HEK293 (cell line): Measurements from ENCODE around the gene RNU2-63P.

Experiments used
- CTCF ChIA-PET: fragments of 350-600 bp; formaldehyde crosslinking; extraction: SDS; loops from one replicate; lab custom pipeline; 2021; ENCODE audit warnings: antibody characterized with exemption; lab: Yijun Ruan, JAX
- POLR2A ChIA-PET: fragments of 300-600 bp; formaldehyde crosslinking; extraction: SDS; loops from one replicate; lab custom pipeline; 2020; ENCODE audit warnings: antibody characterized with exemption, inconsistent platforms; lab: Yijun Ruan, JAX
- H3K27ac ChIP-seq: fragments of 200-500 bp; sonication (Bioruptor generic); 2 replicates; pipeline ENCODE4 v1.5.1; 2014; ENCODE audit warnings: low read depth, low read length, control low read depth, inconsistent platforms; ENCODE audit errors: extremely low read depth
- H3K36me3 ChIP-seq, 2 experiments: fragments of 200-500 bp in 1 of 2; sonication (Bioruptor generic) in 1 of 2; 1 replicate in 1 of 2; 2 replicates in 1 of 2; pipeline ENCODE4 v1.5.1; 2014 to 2017; ENCODE audit warnings: inconsistent platforms in 2 of 2, low read length in 2 of 2; ENCODE audit not compliant: control insufficient read depth in 2 of 2, insufficient read depth in 1 of 2
- H3K4me1 ChIP-seq: fragments of 200-500 bp; sonication (Bioruptor generic); 2 replicates; pipeline ENCODE4 v1.5.1; 2014; ENCODE audit warnings: mild to moderate bottlenecking, low read length, inconsistent platforms; ENCODE audit not compliant: control insufficient read depth, insufficient read depth
- H3K4me3 ChIP-seq: 2 replicates; pipeline ENCODE4 v1.5.1; 2011; ENCODE audit warnings: low read depth, mild to moderate bottlenecking, control low read depth, low read length, moderate library complexity
- H3K9me3 ChIP-seq: fragments of 200-500 bp; sonication (Bioruptor generic); 2 replicates; pipeline ENCODE4 v1.5.1; 2014; ENCODE audit warnings: low read depth, low read length, inconsistent platforms; ENCODE audit not compliant: control insufficient read depth, insufficient read depth
- PRDM4 ChIP-seq: fragments of 450-650 bp; formaldehyde crosslinking; IDR thresholded peaks from 2 replicates; pipeline ENCODE4 v1.5.1; 2017; ENCODE audit warnings: missing biosample characterization, missing genetic modification characterization
- PRDM6 ChIP-seq: fragments of 450-650 bp; formaldehyde crosslinking; IDR thresholded peaks from 2 replicates; pipeline ENCODE4 v1.5.1; 2017; ENCODE audit warnings: missing biosample characterization, missing genetic modification characterization
- ZFP41 ChIP-seq: fragments of 450-650 bp; formaldehyde crosslinking; IDR thresholded peaks from 2 replicates; pipeline ENCODE4 v1.5.1; 2016; ENCODE audit warnings: missing biosample characterization, missing genetic modification characterization, borderline replicate concordance
- ZNF10 ChIP-seq: fragments of 450-650 bp; formaldehyde crosslinking; IDR thresholded peaks from 2 replicates; pipeline ENCODE4 v1.5.1; 2017; ENCODE audit warnings: missing biosample characterization, missing genetic modification characterization
- ZNF202 ChIP-seq: fragments of 450-650 bp; formaldehyde crosslinking; IDR thresholded peaks from 2 replicates; pipeline ENCODE4 v1.5.1; 2016; ENCODE audit warnings: missing biosample characterization, missing genetic modification characterization, borderline replicate concordance
- ZNF324 ChIP-seq: fragments of 450-650 bp; formaldehyde crosslinking; IDR thresholded peaks from 2 replicates; pipeline ENCODE4 v1.5.1; 2016; ENCODE audit warnings: missing biosample characterization, missing genetic modification characterization
- ZNF558 ChIP-seq: fragments of 450-650 bp; formaldehyde crosslinking; IDR thresholded peaks from 2 replicates; pipeline ENCODE4 v1.5.1; 2016; ENCODE audit warnings: missing biosample characterization, missing genetic modification characterization
- ZNF561 ChIP-seq: fragments of 450-650 bp; IDR thresholded peaks from 2 replicates; pipeline ENCODE4 v1.5.1; 2018; ENCODE audit warnings: missing biosample characterization, missing genetic modification characterization, borderline replicate concordance
- ZNF621 ChIP-seq: fragments of 450-650 bp; formaldehyde crosslinking; IDR thresholded peaks from 2 replicates; pipeline ENCODE4 v1.5.1; 2017; ENCODE audit warnings: missing biosample characterization, missing genetic modification characterization
- ZNF654 ChIP-seq: fragments of 450-650 bp; formaldehyde crosslinking; IDR thresholded peaks from 2 replicates; pipeline ENCODE4 v1.5.1; 2016; ENCODE audit warnings: low read depth, missing biosample characterization, missing genetic modification characterization
- ZNF701 ChIP-seq: fragments of 450-650 bp; formaldehyde crosslinking; IDR thresholded peaks from 2 replicates; pipeline ENCODE4 v1.5.1; 2016; ENCODE audit warnings: missing biosample characterization, missing genetic modification characterization
- ZNF747 ChIP-seq: fragments of 450-650 bp; formaldehyde crosslinking; IDR thresholded peaks from 2 replicates; pipeline ENCODE4 v1.5.1; 2016; ENCODE audit warnings: missing biosample characterization, missing genetic modification characterization
- ZNF768 ChIP-seq: fragments of 450-650 bp; formaldehyde crosslinking; IDR thresholded peaks from 2 replicates; pipeline ENCODE4 v1.5.1; 2018; ENCODE audit warnings: missing biosample characterization, mild to moderate bottlenecking, missing genetic modification characterization
- ZNF792 ChIP-seq: fragments of 450-650 bp; formaldehyde crosslinking; IDR thresholded peaks from 2 replicates; pipeline ENCODE4 v1.5.1; 2016; ENCODE audit warnings: missing biosample characterization, missing genetic modification characterization
- TF ChIP-seq, protein P1 (sequence below): fragments of 450-650 bp; formaldehyde crosslinking; IDR thresholded peaks from 2 replicates; pipeline ENCODE4 v1.5.1; 2016; ENCODE audit warnings: missing biosample characterization, missing genetic modification characterization
- TF ChIP-seq, protein P2 (sequence below): fragments of 450-650 bp; formaldehyde crosslinking; IDR thresholded peaks from 2 replicates; pipeline ENCODE4 v1.5.1; 2016; ENCODE audit warnings: missing biosample characterization, missing genetic modification characterization

Gene RNU2-63P

GRCh38 chr2:88028931-88029330 is 12.6 kb upstream of the RNU2-63P start:
- no peaks in the 10 kb centered on the region for H3K4me1 ChIP-seq
- TF ChIP-seq ZNF558 (no peak), ZNF768 (no peak), ZNF621 (tag by site-specific recombination) (no peak), ZNF324 (no peak), ZNF10 (no peak), PRDM4 (tag by site-specific recombination) (no peak), ZNF701 (tag by site-specific recombination) (no peak), ZNF202 (tag by site-specific recombination) (no peak), PRDM6 (no peak), ZNF561 (tag by site-specific recombination) (no peak), ZNF747 (tag by site-specific recombination) (no peak), ZFP41 (no peak), ZNF654 (tag by site-specific recombination) (no peak), ZNF792 (no peak)
- TF ChIP-seq, protein P1, sequence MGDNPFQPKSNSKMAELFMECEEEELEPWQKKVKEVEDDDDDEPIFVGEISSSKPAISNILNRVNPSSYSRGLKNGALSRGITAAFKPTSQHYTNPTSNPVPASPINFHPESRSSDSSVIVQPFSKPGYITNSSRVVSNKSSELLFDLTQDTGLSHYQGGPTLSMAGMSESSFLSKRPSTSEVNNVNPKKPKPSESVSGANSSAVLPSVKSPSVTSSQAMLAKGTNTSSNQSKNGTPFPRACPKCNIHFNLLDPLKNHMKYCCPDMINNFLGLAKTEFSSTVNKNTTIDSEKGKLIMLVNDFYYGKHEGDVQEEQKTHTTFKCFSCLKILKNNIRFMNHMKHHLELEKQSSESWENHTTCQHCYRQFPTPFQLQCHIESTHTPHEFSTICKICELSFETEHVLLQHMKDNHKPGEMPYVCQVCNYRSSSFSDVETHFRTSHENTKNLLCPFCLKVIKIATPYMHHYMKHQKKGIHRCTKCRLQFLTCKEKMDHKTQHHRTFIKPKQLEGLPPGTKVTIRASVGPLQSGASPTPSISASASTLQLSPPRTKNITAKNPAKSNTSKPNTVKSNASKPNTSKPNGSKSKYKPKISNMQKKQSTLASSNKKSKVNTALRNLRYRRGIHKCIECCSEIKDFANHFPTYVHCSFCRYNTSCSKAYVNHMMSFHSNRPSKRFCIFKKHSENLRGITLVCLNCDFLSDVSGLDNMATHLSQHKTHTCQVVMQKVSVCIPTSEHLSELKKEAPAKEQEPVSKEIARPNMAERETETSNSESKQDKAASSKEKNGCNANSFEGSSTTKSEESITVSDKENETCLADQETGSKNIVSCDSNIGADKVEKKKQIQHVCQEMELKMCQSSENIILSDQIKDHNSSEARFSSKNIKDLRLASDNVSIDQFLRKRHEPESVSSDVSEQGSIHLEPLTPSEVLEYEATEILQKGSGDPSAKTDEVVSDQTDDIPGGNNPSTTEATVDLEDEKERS (tag by site-specific recombination): no peak
- TF ChIP-seq, protein P2, sequence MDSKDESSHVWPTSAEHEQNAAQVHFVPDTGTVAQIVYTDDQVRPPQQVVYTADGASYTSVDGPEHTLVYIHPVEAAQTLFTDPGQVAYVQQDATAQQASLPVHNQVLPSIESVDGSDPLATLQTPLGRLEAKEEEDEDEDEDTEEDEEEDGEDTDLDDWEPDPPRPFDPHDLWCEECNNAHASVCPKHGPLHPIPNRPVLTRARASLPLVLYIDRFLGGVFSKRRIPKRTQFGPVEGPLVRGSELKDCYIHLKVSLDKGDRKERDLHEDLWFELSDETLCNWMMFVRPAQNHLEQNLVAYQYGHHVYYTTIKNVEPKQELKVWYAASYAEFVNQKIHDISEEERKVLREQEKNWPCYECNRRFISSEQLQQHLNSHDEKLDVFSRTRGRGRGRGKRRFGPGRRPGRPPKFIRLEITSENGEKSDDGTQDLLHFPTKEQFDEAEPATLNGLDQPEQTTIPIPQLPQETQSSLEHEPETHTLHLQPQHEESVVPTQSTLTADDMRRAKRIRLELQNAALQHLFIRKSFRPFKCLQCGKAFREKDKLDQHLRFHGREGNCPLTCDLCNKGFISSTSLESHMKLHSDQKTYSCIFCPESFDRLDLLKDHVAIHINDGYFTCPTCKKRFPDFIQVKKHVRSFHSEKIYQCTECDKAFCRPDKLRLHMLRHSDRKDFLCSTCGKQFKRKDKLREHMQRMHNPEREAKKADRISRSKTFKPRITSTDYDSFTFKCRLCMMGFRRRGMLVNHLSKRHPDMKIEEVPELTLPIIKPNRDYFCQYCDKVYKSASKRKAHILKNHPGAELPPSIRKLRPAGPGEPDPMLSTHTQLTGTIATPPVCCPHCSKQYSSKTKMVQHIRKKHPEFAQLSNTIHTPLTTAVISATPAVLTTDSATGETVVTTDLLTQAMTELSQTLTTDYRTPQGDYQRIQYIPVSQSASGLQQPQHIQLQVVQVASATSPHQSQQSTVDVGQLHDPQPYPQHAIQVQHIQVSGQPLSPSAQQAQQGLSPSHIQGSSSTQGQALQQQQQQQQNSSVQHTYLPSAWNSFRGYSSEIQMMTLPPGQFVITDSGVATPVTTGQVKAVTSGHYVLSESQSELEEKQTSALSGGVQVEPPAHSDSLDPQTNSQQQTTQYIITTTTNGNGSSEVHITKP: no peak
- H3K4me3 ChIP-seq: no peak overlapping the region
- ChIA-PET POLR2A (no interaction called here), CTCF (no interaction called here)
- no peaks in the 10 kb centered on the region for H3K9me3 ChIP-seq
- no peak overlapping the region for H3K27ac ChIP-seq
- H3K36me3 ChIP-seq: peaks cover 16 to 20% of the 10 kb centered on the region in 2 experiments
